GM23338 (cell line): ENCODE data around the gene PCBP3. TPM values are rescaled to one million over a fixed set of nuclear protein-coding genes. Genes with fewer than 3 reads are reported as not detected.

Experiments
- ATAC-seq: fragments of 200-7000 bp; cut with Tn5 transposase; 3 replicates; pipeline ENCODE4 v1.9.1; 2020
- DNase-seq: peaks from one replicate; pipeline ENCODE4 v3.0.0-alpha.2; 2015; ENCODE audit warnings: low spot score
- H2AFZ ChIP-seq: fragments of 200-600 bp; sonication (generic); 2 replicates; pipeline ENCODE4 v1.8.0; 2016; ENCODE audit warnings: antibody characterized with exemption, mild to moderate bottlenecking, moderate library complexity
- H3F3A ChIP-seq: fragments of 200-600 bp; sonication (generic); replicated peaks from 2 replicates; pipeline ENCODE4 v1.8.0; 2017; ENCODE audit warnings: antibody characterized with exemption, mixed run types, low read depth
- H3K27ac ChIP-seq: fragments of 200-600 bp; sonication (generic); 2 replicates; pipeline ENCODE4 v1.6.1; 2016; ENCODE audit warnings: low read depth
- H3K27me3 ChIP-seq: fragments of 200-600 bp; sonication (generic); 2 replicates; pipeline ENCODE4 v1.8.0; 2016; ENCODE audit warnings: mild to moderate bottlenecking, mixed run types, moderate library complexity; ENCODE audit not compliant: insufficient read depth
- H3K36me3 ChIP-seq: fragments of 200-600 bp; sonication (generic); 2 replicates; pipeline ENCODE4 v1.8.0; 2016; ENCODE audit warnings: mild to moderate bottlenecking; ENCODE audit not compliant: insufficient read depth
- H3K4me1 ChIP-seq: fragments of 200-600 bp; sonication (generic); 2 replicates; pipeline ENCODE4 v1.8.0; 2016; ENCODE audit warnings: mild to moderate bottlenecking, moderate library complexity; ENCODE audit not compliant: insufficient read depth
- H3K4me2 ChIP-seq: fragments of 200-600 bp; sonication (generic); 2 replicates; pipeline ENCODE4 v1.7.1; 2017; ENCODE audit warnings: mixed run types
- H3K4me3 ChIP-seq: fragments of 200-600 bp; sonication (generic); 2 replicates; pipeline ENCODE4 v1.6.1; 2016; ENCODE audit warnings: mixed run types
- H3K79me2 ChIP-seq: fragments of 200-600 bp; sonication (generic); replicated peaks from 2 replicates; pipeline ENCODE4 v1.8.0; 2017; ENCODE audit warnings: mild to moderate bottlenecking; ENCODE audit not compliant: insufficient read depth
- H3K9me2 ChIP-seq: fragments of 200-600 bp; sonication (generic); 2 replicates; pipeline ENCODE4 v1.8.0; 2017; ENCODE audit not compliant: insufficient read depth
- H4K20me1 ChIP-seq: fragments of 200-600 bp; sonication (generic); replicated peaks from 2 replicates; pipeline ENCODE4 v1.8.0; 2017; ENCODE audit warnings: mild to moderate bottlenecking; ENCODE audit not compliant: insufficient read depth
- H3K27ac Mint-ChIP-seq: 2 replicates; pipeline ENCODE4 v1.8.0; 2020; ENCODE audit warnings: inconsistent platforms, mild to moderate bottlenecking, moderate library complexity, mixed read lengths
- H3K27me3 Mint-ChIP-seq: 3 replicates; pipeline ENCODE4 v1.8.0; 2022; ENCODE audit warnings: low read depth, mild to moderate bottlenecking, moderate library complexity, mixed read lengths, inconsistent platforms; ENCODE audit not compliant: insufficient read depth, poor library complexity
- H3K36me3 Mint-ChIP-seq: 3 replicates; pipeline ENCODE4 v1.8.0; 2021; ENCODE audit warnings: low read depth, mild to moderate bottlenecking, inconsistent platforms, moderate library complexity, mixed read lengths
- H3K4me1 Mint-ChIP-seq: 3 replicates; pipeline ENCODE4 v1.8.0; 2020; ENCODE audit warnings: mild to moderate bottlenecking, inconsistent platforms, mixed read lengths
- H3K4me3 Mint-ChIP-seq: 3 replicates; pipeline ENCODE4 v1.8.0; 2021; ENCODE audit warnings: moderate library complexity, mild to moderate bottlenecking, inconsistent platforms, mixed read lengths
- H3K9me3 Mint-ChIP-seq: 3 replicates; pipeline ENCODE4 v1.8.0; 2020; ENCODE audit warnings: moderate library complexity, mild to moderate bottlenecking, inconsistent platforms, mixed read lengths
- NANOG ChIP-seq: IDR thresholded peaks from 2 replicates; pipeline ENCODE4 v1.6.1; 2016; ENCODE audit warnings: antibody characterized with exemption, borderline replicate concordance
- REST ChIP-seq: IDR thresholded peaks from one replicate; pipeline ENCODE4 v1.6.1; 2018; ENCODE audit warnings: antibody characterized with exemption; ENCODE audit not compliant: unreplicated experiment
- STAT1 ChIP-seq: IDR thresholded peaks from one replicate; pipeline ENCODE4 v1.6.1; 2016; ENCODE audit warnings: antibody characterized with exemption; ENCODE audit not compliant: unreplicated experiment
- ZNF114 ChIP-seq: fragments of 250-450 bp; sonication (Bioruptor Pico); IDR thresholded peaks from 2 replicates; pipeline ENCODE4 v1.5.0; 2020; ENCODE audit warnings: mild to moderate bottlenecking, moderate library complexity
- ZNF462 ChIP-seq: fragments of 250-450 bp; sonication (Bioruptor Pico); IDR thresholded peaks from 2 replicates; pipeline ENCODE4 v1.5.0; 2020; ENCODE audit warnings: mild to moderate bottlenecking, moderate library complexity
- polyA plus RNA-seq: library from polyadenylated mRNA; unstranded; fragments of >200 nt; fragmentation: Nextera tagmentation; extraction: Ambion mirVana; gene quantifications from 2 replicates; pipeline ENCODE4 v1.2.1, GENCODE V29; 2016
- total RNA-seq: library from RNA; depleted of rRNA; stranded (reverse); fragments of >200 nt; shearing (Covaris generic); gene quantifications from 2 replicates; pipeline ENCODE4 v1.2.3, GENCODE V29; 2014

The PCBP3 gene
- total and polyA plus RNA-seq, 2 experiments from 2014 or later = 7.1 to 9.1 TPM

GRCh38 chr21:45622416-45623097 lies 21.0 kb upstream of the PCBP3 start (continued):
- TF ChIP-seq ZNF462 (CRISPR knock-in tag) (no peak), NANOG (no peak), ZNF114 (CRISPR knock-in tag) (no peak)

GRCh38 chr21:45623436-45623835 lies 20.1 kb upstream of the PCBP3 start:
- no peaks in the 10 kb centered on the region for H3K79me2 ChIP-seq
- H3K4me3 ChIP-seq = no peak overlapping the region
- H3F3A ChIP-seq = no peaks in the 10 kb centered on the region
- H4K20me1 ChIP-seq = no peaks in the 10 kb centered on the region
- Mint-ChIP-seq H3K27ac (no peak overlapping the region), H3K4me3 (no peak overlapping the region), H3K4me1 (peaks cover 2% of the 10 kb centered on the region; the same call in 1 of the 3 replicates), H3K36me3 (no peaks in the 10 kb centered on the region), H3K9me3 (peaks cover 6% of the 10 kb centered on the region), H3K27me3 (peaks cover 6% of the 10 kb centered on the region)
- ATAC-seq = no peak
- no peaks in the 10 kb centered on the region for H3K36me3 ChIP-seq
- H3K27ac ChIP-seq = no peak overlapping the region
- no peaks in the 10 kb centered on the region for H3K9me2 ChIP-seq
- DNase-seq = no peak
- H3K4me1 ChIP-seq = no peaks in the 10 kb centered on the region
- H3K27me3 ChIP-seq = no peaks in the 10 kb centered on the region
- no peak overlapping the region for H3K4me2 ChIP-seq
- no peak overlapping the region for H2AFZ ChIP-seq
- TF ChIP-seq REST = no peak
- TF ChIP-seq NANOG = no peak
- no peak for TF ChIP-seq ZNF462 (CRISPR knock-in tag)
- no peak for TF ChIP-seq STAT1
